H9 (cell line): ENCODE measurements around the gene OXSR1. TPM values are rescaled to one million over a fixed set of nuclear protein-coding genes. Genes with fewer than 3 reads are reported as not detected.

Experiments used
- DNase-seq: peaks from one replicate; pipeline ENCODE4 v3.0.0-alpha.2; 2017
- H2AFZ ChIP-seq: one replicate; pipeline ENCODE4 v1.6.1; 2013; ENCODE audit warnings: mild to moderate bottlenecking, low read length, control low read depth, moderate library complexity
- H2AK5ac ChIP-seq: 2 replicates; pipeline ENCODE4 v1.6.1; 2013; ENCODE audit warnings: low read length, control low read depth, mixed read lengths; ENCODE audit not compliant: insufficient read length
- H2BK120ac ChIP-seq: one replicate; pipeline ENCODE4 v1.6.1; 2013; ENCODE audit warnings: low read depth, mild to moderate bottlenecking, low read length, control low read depth, inconsistent platforms; ENCODE audit not compliant: poor library complexity, severe bottlenecking
- H2BK12ac ChIP-seq: 2 replicates; pipeline ENCODE4 v1.6.1; 2013; ENCODE audit warnings: low read length, control low read depth, mixed read lengths, low read depth; ENCODE audit not compliant: insufficient read length
- H2BK15ac ChIP-seq: 2 replicates; pipeline ENCODE4 v1.6.1; 2013; ENCODE audit warnings: low read depth, low read length, control low read depth
- H2BK20ac ChIP-seq: one replicate; pipeline ENCODE4 v1.6.1; 2013; ENCODE audit warnings: low read depth, mild to moderate bottlenecking, low read length, control low read depth, inconsistent platforms; ENCODE audit not compliant: poor library complexity, severe bottlenecking
- H2BK5ac ChIP-seq: 2 replicates; pipeline ENCODE4 v1.6.1; 2013; ENCODE audit warnings: low read length, control low read depth, mixed read lengths; ENCODE audit not compliant: insufficient read length
- H3K14ac ChIP-seq: 2 replicates; pipeline ENCODE4 v1.6.1; 2013; ENCODE audit warnings: low read length, control low read depth; ENCODE audit not compliant: insufficient read depth
- H3K18ac ChIP-seq: 2 replicates; pipeline ENCODE4 v1.6.1; 2013; ENCODE audit warnings: low read depth, mild to moderate bottlenecking, mixed read lengths, low read length, control low read depth; ENCODE audit not compliant: insufficient read length
- H3K23ac ChIP-seq: 2 replicates; pipeline ENCODE4 v1.6.1; 2013; ENCODE audit warnings: low read length, control low read depth, mixed read lengths, low read depth; ENCODE audit not compliant: insufficient read length
- H3K23me2 ChIP-seq: 2 replicates; pipeline ENCODE4 v1.6.1; 2013; ENCODE audit warnings: low read depth, mild to moderate bottlenecking, mixed read lengths, low read length, control low read depth; ENCODE audit not compliant: insufficient read length, poor library complexity, severe bottlenecking
- H3K27ac ChIP-seq: 2 replicates; pipeline ENCODE4 v1.5.1; 2013; ENCODE audit warnings: low read length, control low read depth, mixed read lengths, low read depth; ENCODE audit not compliant: insufficient read length
- H3K27me3 ChIP-seq: 2 replicates; pipeline ENCODE4 v1.6.1; 2013; ENCODE audit warnings: low read length, control low read depth, inconsistent platforms; ENCODE audit not compliant: insufficient read depth
- H3K4ac ChIP-seq: 2 replicates; pipeline ENCODE4 v1.6.1; 2013; ENCODE audit warnings: low read depth, mild to moderate bottlenecking, control low read depth, inconsistent platforms, low read length, moderate library complexity
- H3K4me1 ChIP-seq: 2 replicates; pipeline ENCODE4 v1.6.1; 2013; ENCODE audit warnings: low read length, control low read depth, inconsistent platforms; ENCODE audit not compliant: insufficient read depth
- H3K4me2 ChIP-seq: 2 replicates; pipeline ENCODE4 v1.6.1; 2013; ENCODE audit warnings: low read length, control low read depth, mixed read lengths; ENCODE audit not compliant: insufficient read length, insufficient read depth
- H3K56ac ChIP-seq: 2 replicates; pipeline ENCODE4 v1.6.1; 2013; ENCODE audit warnings: low read depth, mild to moderate bottlenecking, mixed read lengths, low read length, control low read depth; ENCODE audit not compliant: insufficient read length
- H3K79me1 ChIP-seq: 2 replicates; pipeline ENCODE4 v1.6.1; 2013; ENCODE audit warnings: low read depth, mild to moderate bottlenecking, moderate library complexity, low read length, control low read depth, inconsistent platforms; ENCODE audit not compliant: insufficient read depth, poor library complexity, severe bottlenecking
- H3K79me2 ChIP-seq: 2 replicates; pipeline ENCODE4 v1.6.1; 2013; ENCODE audit warnings: low read length, control low read depth, inconsistent platforms; ENCODE audit not compliant: insufficient read depth
- H3K9ac ChIP-seq: 2 replicates; pipeline ENCODE4 v1.6.1; 2013; ENCODE audit warnings: low read length, control low read depth, mixed read lengths; ENCODE audit not compliant: insufficient read length; ENCODE audit errors: extremely low read depth
- H3K9me3 ChIP-seq: one replicate; pipeline ENCODE4 v1.6.1; 2013; ENCODE audit warnings: low read depth, low read length, inconsistent platforms; ENCODE audit not compliant: control insufficient read depth
- H3T11ph ChIP-seq: one replicate; pipeline ENCODE4 v1.6.1; 2013; ENCODE audit warnings: mild to moderate bottlenecking, low read length, control low read depth, inconsistent platforms
- H4K20me1 ChIP-seq: one replicate; pipeline ENCODE4 v1.6.1; 2013; ENCODE audit not compliant: control insufficient read depth, insufficient read length, insufficient read depth
- H4K5ac ChIP-seq: 2 replicates; pipeline ENCODE4 v1.6.1; 2013; ENCODE audit warnings: low read depth, mild to moderate bottlenecking, mixed read lengths, low read length, control low read depth; ENCODE audit not compliant: insufficient read length
- H4K8ac ChIP-seq: replicated peaks from 2 replicates; pipeline ENCODE4 v1.6.1; 2013; ENCODE audit warnings: low read length, control low read depth, mixed read lengths, low read depth; ENCODE audit not compliant: insufficient read length
- H4K91ac ChIP-seq: 2 replicates; pipeline ENCODE4 v1.6.1; 2013; ENCODE audit warnings: low read depth, mild to moderate bottlenecking, moderate library complexity, mixed read lengths, low read length, control low read depth; ENCODE audit not compliant: insufficient read length
- H3K27ac Mint-ChIP-seq, 3 experiments: 2 replicates in 2 of 3; 3 replicates in 1 of 3; pipeline ENCODE4 v1.8.0; 2020 to 2021; ENCODE audit warnings: mixed read lengths in 3 of 3, mild to moderate bottlenecking in 1 of 3, moderate library complexity in 1 of 3
- H3K27me3 Mint-ChIP-seq: 2 replicates; pipeline ENCODE4 v1.8.0; 2021; ENCODE audit warnings: low read depth, mild to moderate bottlenecking, moderate library complexity, mixed read lengths
- H3K36me3 Mint-ChIP-seq, 3 experiments: 2 replicates in 2 of 3; 3 replicates in 1 of 3; pipeline ENCODE4 v1.8.0; 2020 to 2021; ENCODE audit warnings: low read depth in 3 of 3, mixed read lengths in 3 of 3; ENCODE audit not compliant: insufficient read depth in 1 of 3
- H3K4me1 Mint-ChIP-seq, 2 experiments: 2 replicates each; pipeline ENCODE4 v1.8.0; 2020; ENCODE audit warnings: mixed read lengths in 2 of 2
- H3K4me3 Mint-ChIP-seq, 2 experiments: 2 replicates in 1 of 2; 3 replicates in 1 of 2; pipeline ENCODE4 v1.8.0; 2020 to 2021; ENCODE audit warnings: mild to moderate bottlenecking in 2 of 2, mixed read lengths in 2 of 2, moderate library complexity in 1 of 2
- H3K9me3 Mint-ChIP-seq, 2 experiments: 2 replicates in 1 of 2; 3 replicates in 1 of 2; pipeline ENCODE4 v1.8.0; 2020; ENCODE audit warnings: mild to moderate bottlenecking in 2 of 2, mixed read lengths in 2 of 2, moderate library complexity in 1 of 2
- CTCF ChIP-seq: fragments of 200-600 bp; sonication (generic); conservative IDR thresholded peaks from 3 replicates; pipeline ENCODE4 v1.8.0; 2021; ENCODE audit warnings: antibody characterized with exemption, mild to moderate bottlenecking
- WGBS: extraction: QIAGEN DNeasy Blood & Tissue Kit; methylation state at CpG from one replicate; pipeline ENCODE4 v1.1.7; 2013; ENCODE audit warnings: missing lambda C conversion rate, low lambda C conversion rate, mixed read lengths; ENCODE audit not compliant: insufficient read length; ENCODE audit errors: extremely low coverage; 5-methylcytosine and 5-hydroxymethylcytosine counted together
- total RNA-seq: library from RNA; stranded (reverse); gene quantifications from 2 replicates; pipeline ENCODE4 v1.2.1, GENCODE V29; 2021

The OXSR1 gene
- total RNA-seq, 1 experiment from 2014 or later: 54.1 TPM

GRCh38 chr3:38221005-38221404 lies 55.7 kb downstream of the OXSR1 start:
- no peak overlapping the region for H3K27ac Mint-ChIP-seq
- no peaks in the 10 kb centered on the region for H3K9me3 Mint-ChIP-seq
- Histone ChIP-seq H3K4ac (no peak overlapping the region), H3K79me1 (no peaks in the 10 kb centered on the region), H3K79me2 (no peaks in the 10 kb centered on the region), H3K4me1 (no peaks in the 10 kb centered on the region), H4K91ac (no peak overlapping the region), H3K27me3 (no peaks in the 10 kb centered on the region), H4K20me1 (no peaks in the 10 kb centered on the region), H3K27ac (no peak overlapping the region), H3K14ac (no peak overlapping the region), H2BK20ac (no peak overlapping the region), H2AK5ac (no peak overlapping the region), H3K18ac (no peak overlapping the region), H3K23ac (no peak overlapping the region), H3K4me2 (no peak overlapping the region), H2AFZ (no peak overlapping the region), H3K9me3 (no peaks in the 10 kb centered on the region), H3T11ph (no peak overlapping the region), H2BK120ac (no peak overlapping the region), H4K8ac (no peak overlapping the region), H3K9ac (no peak overlapping the region), H2BK12ac (no peak overlapping the region), H2BK5ac (no peak overlapping the region), H3K56ac (no peak overlapping the region), H4K5ac (no peak overlapping the region), H2BK15ac (no peak overlapping the region), H3K23me2 (no peaks in the 10 kb centered on the region)
- DNase-seq: no peak
- no peak for TF ChIP-seq CTCF
- H3K4me1 Mint-ChIP-seq: no peaks in the 10 kb centered on the region
- no peak overlapping the region for H3K4me3 Mint-ChIP-seq
- peaks cover 11 to 50% (median 40%) of the 10 kb centered on the region in 3 experiments; a peak in 6 of 7 replicates for H3K36me3 Mint-ChIP-seq
- H3K27me3 Mint-ChIP-seq: no peaks in the 10 kb centered on the region
- WGBS: no CpG with 5 or more reads among the region's 1 CpG
